WTC11 (cell line): ENCODE measurements around the gene COX19. TPM values are rescaled to one million over a fixed set of nuclear protein-coding genes. Genes with fewer than 3 reads are reported as not detected.
A peak's percentile ranks its signal among the peaks of the same experiment; 100 is the strongest.

ENCODE experiments used
- ATAC-seq: fragments of 200-7000 bp; cut with Tn5 transposase; 2 replicates; pipeline ENCODE4 v1.10.0; 2021; ENCODE audit warnings: mild to moderate bottlenecking, moderate library complexity
- CTCF ChIA-PET: fragments of 300-600 bp; sonication (Branson Sonifier 250); formaldehyde crosslinking; loops from one replicate; lab custom pipeline; 2021; ENCODE audit warnings: antibody characterized with exemption; lab: Charles Lee
- POLR2A ChIA-PET: fragments of 350-600 bp; sonication (Branson Sonifier 250); formaldehyde crosslinking; loops from one replicate; lab custom pipeline; 2021; ENCODE audit warnings: antibody characterized with exemption; lab: Charles Lee
- DNase-seq: peaks from one replicate; pipeline ENCODE4 v3.0.0; 2021; ENCODE audit warnings: low spot score
- H3K27ac Mint-ChIP-seq: 2 replicates; pipeline ENCODE4 v1.8.0; 2021; ENCODE audit warnings: mixed read lengths
- H3K27me3 Mint-ChIP-seq: 2 replicates; pipeline ENCODE4 v1.8.0; 2021; ENCODE audit warnings: low read depth, mild to moderate bottlenecking, moderate library complexity, mixed read lengths
- H3K36me3 Mint-ChIP-seq: 2 replicates; pipeline ENCODE4 v1.8.0; 2021; ENCODE audit warnings: mixed read lengths
- H3K4me1 Mint-ChIP-seq: 2 replicates; pipeline ENCODE4 v1.8.0; 2022; ENCODE audit warnings: mixed read lengths
- H3K4me3 Mint-ChIP-seq: 2 replicates; pipeline ENCODE4 v1.8.0; 2021; ENCODE audit warnings: mild to moderate bottlenecking, moderate library complexity, mixed read lengths
- H3K9me3 Mint-ChIP-seq: 2 replicates; pipeline ENCODE4 v1.8.0; 2021; ENCODE audit warnings: mixed read lengths
- ATF1 ChIP-seq: sonication (generic); formaldehyde crosslinking; IDR thresholded peaks from 2 replicates; pipeline ENCODE4 v1.8.1; 2023; ENCODE audit warnings: mild to moderate bottlenecking, moderate library complexity, missing genetic modification reagents
- ATF2 ChIP-seq: sonication (generic); formaldehyde crosslinking; IDR thresholded peaks from 2 replicates; pipeline ENCODE4 v1.8.1; 2022; ENCODE audit warnings: low read depth, missing genetic modification reagents, borderline replicate concordance
- CDX4 ChIP-seq: fragments of 250-450 bp; sonication (Bioruptor Pico); IDR thresholded peaks from 2 replicates; pipeline ENCODE4 v1.9.0; 2021; ENCODE audit warnings: moderate library complexity, mild to moderate bottlenecking, inconsistent platforms, borderline replicate concordance
- E2F1 ChIP-seq: sonication (generic); formaldehyde crosslinking; IDR thresholded peaks from 2 replicates; pipeline ENCODE4 v1.8.0; 2022; ENCODE audit warnings: mild to moderate bottlenecking, missing genetic modification reagents
- E2F5 ChIP-seq: sonication (generic); formaldehyde crosslinking; IDR thresholded peaks from 2 replicates; pipeline ENCODE4 v1.8.1; 2022; ENCODE audit warnings: mild to moderate bottlenecking, moderate library complexity, missing genetic modification reagents
- ESRRA ChIP-seq: sonication (generic); formaldehyde crosslinking; IDR thresholded peaks from 2 replicates; pipeline ENCODE4 v1.8.1; 2022; ENCODE audit warnings: mild to moderate bottlenecking, missing genetic modification reagents, borderline replicate concordance
- ETV6 ChIP-seq: sonication (generic); formaldehyde crosslinking; IDR thresholded peaks from 2 replicates; pipeline ENCODE4 v1.8.1; 2022; ENCODE audit warnings: mild to moderate bottlenecking, missing genetic modification reagents
- FOXJ3 ChIP-seq: sonication (generic); formaldehyde crosslinking; IDR thresholded peaks from 2 replicates; pipeline ENCODE4 v1.9.0; 2021; ENCODE audit warnings: missing genetic modification reagents, mild to moderate bottlenecking, borderline replicate concordance
- GRHL2 ChIP-seq: fragments of 250-450 bp; sonication (Bioruptor Pico); IDR thresholded peaks from 2 replicates; pipeline ENCODE4 v1.8.0; 2022; ENCODE audit warnings: mild to moderate bottlenecking, moderate library complexity; ENCODE audit not compliant: insufficient replicate concordance, severe bottlenecking
- JUN ChIP-seq: sonication (generic); formaldehyde crosslinking; IDR thresholded peaks from 2 replicates; pipeline ENCODE4 v1.8.0; 2023; ENCODE audit warnings: mild to moderate bottlenecking, missing genetic modification reagents
- KAT7 ChIP-seq: sonication (generic); formaldehyde crosslinking; IDR thresholded peaks from 2 replicates; pipeline ENCODE4 v1.8.1; 2023; ENCODE audit warnings: missing genetic modification reagents, mild to moderate bottlenecking, borderline replicate concordance
- MAX ChIP-seq: sonication (generic); formaldehyde crosslinking; IDR thresholded peaks from 2 replicates; pipeline ENCODE4 v1.8.0; 2022; ENCODE audit warnings: mild to moderate bottlenecking, missing genetic modification reagents
- MXD4 ChIP-seq: fragments of 250-450 bp; sonication (Bioruptor Pico); IDR thresholded peaks from 2 replicates; pipeline ENCODE4 v1.8.0; 2021; ENCODE audit warnings: mild to moderate bottlenecking, moderate library complexity, borderline replicate concordance
- MYBL2 ChIP-seq: sonication (generic); formaldehyde crosslinking; IDR thresholded peaks from 2 replicates; pipeline ENCODE4 v1.8.1; 2023; ENCODE audit warnings: mild to moderate bottlenecking, moderate library complexity, missing genetic modification reagents
- NFYB ChIP-seq: sonication (generic); formaldehyde crosslinking; conservative IDR thresholded peaks from 2 replicates; pipeline ENCODE4 v1.8.0; 2022; ENCODE audit warnings: low read depth, missing genetic modification reagents
- NR1H2 ChIP-seq: sonication (generic); formaldehyde crosslinking; IDR thresholded peaks from 2 replicates; pipeline ENCODE4 v1.9.0; 2021; ENCODE audit warnings: mild to moderate bottlenecking, moderate library complexity, missing genetic modification reagents
- NR2C2 ChIP-seq: sonication (generic); formaldehyde crosslinking; IDR thresholded peaks from 2 replicates; pipeline ENCODE4 v1.8.0; 2022; ENCODE audit warnings: mild to moderate bottlenecking, missing genetic modification reagents
- PRDM15 ChIP-seq: sonication (generic); formaldehyde crosslinking; IDR thresholded peaks from 2 replicates; pipeline ENCODE4 v1.8.0; 2022; ENCODE audit warnings: missing genetic modification reagents
- SMAD3 ChIP-seq: sonication (generic); formaldehyde crosslinking; IDR thresholded peaks from 2 replicates; pipeline ENCODE4 v1.8.0; 2022; ENCODE audit warnings: missing genetic modification reagents, mild to moderate bottlenecking, borderline replicate concordance
- SMAD4 ChIP-seq: sonication (generic); formaldehyde crosslinking; IDR thresholded peaks from 2 replicates; pipeline ENCODE4 v1.8.0; 2022; ENCODE audit warnings: mild to moderate bottlenecking, missing genetic modification reagents
- TP53 ChIP-seq: sonication (generic); formaldehyde crosslinking; IDR thresholded peaks from 2 replicates; pipeline ENCODE4 v1.8.1; 2023; ENCODE audit warnings: mild to moderate bottlenecking, missing genetic modification reagents
- USF1 ChIP-seq: sonication (generic); formaldehyde crosslinking; IDR thresholded peaks from 2 replicates; pipeline ENCODE4 v1.8.0; 2022; ENCODE audit warnings: mild to moderate bottlenecking, missing genetic modification reagents
- USF2 ChIP-seq: sonication (generic); formaldehyde crosslinking; IDR thresholded peaks from 2 replicates; pipeline ENCODE4 v1.8.1; 2023; ENCODE audit warnings: mild to moderate bottlenecking, missing genetic modification reagents, moderate library complexity
- ZNF121 ChIP-seq: sonication (generic); formaldehyde crosslinking; IDR thresholded peaks from 2 replicates; pipeline ENCODE4 v1.8.0; 2023; ENCODE audit warnings: missing genetic modification reagents
- ZNF138 ChIP-seq: sonication (generic); formaldehyde crosslinking; conservative IDR thresholded peaks from 2 replicates; pipeline ENCODE4 v1.8.1; 2022; ENCODE audit warnings: mild to moderate bottlenecking, moderate library complexity, missing genetic modification reagents
- ZNF263 ChIP-seq: sonication (generic); formaldehyde crosslinking; IDR thresholded peaks from 2 replicates; pipeline ENCODE4 v1.8.1; 2022; ENCODE audit warnings: low read depth, mild to moderate bottlenecking, moderate library complexity, missing genetic modification reagents
- total RNA-seq: library from RNA; stranded (reverse); gene quantifications from 3 replicates; pipeline ENCODE4 v1.2.3, GENCODE V29; 2021

Gene COX19
- total RNA-seq, 1 experiment from 2014 or later, result 13.2 TPM

- Mint-ChIP-seq H3K4me1 (peaks cover 13% of the 10 kb centered on the region), H3K4me3 (no peak overlapping the region), H3K27me3 (peaks cover 21% of the 10 kb centered on the region), H3K9me3 (peaks cover under 1% of the 10 kb centered on the region; the same call in 1 of the 2 replicates), H3K27ac (no peak overlapping the region), H3K36me3 (no peaks in the 10 kb centered on the region)
- peak; percentile 76 for DNase-seq
- POLR2A ChIA-PET, result interaction anchor here (1.1 to 1.8 kb wide), 3 partner anchors 29 to 47 kb away, joined by 3 to 4 read pairs (median 3); no protein-coding TSS in a partner anchor
- peak; percentile 97 for ATAC-seq
- CTCF ChIA-PET, result interaction anchor here (0.6 to 1.0 kb wide), 5 partner anchors 11 to 48 kb away, joined by 3 to 5 read pairs (median 3); no protein-coding TSS in a partner anchor
- TF ChIP-seq ZNF121 (CRISPR knock-in tag), result peak; percentile 64
- no peak for TF ChIP-seq MYBL2 (CRISPR knock-in tag)
- peak; percentile 10; the same call in 1 of the 2 replicates for TF ChIP-seq USF1 (CRISPR knock-in tag)
- no peak for TF ChIP-seq SMAD4
- TF ChIP-seq NR1H2 (CRISPR knock-in tag), result no peak
- TF ChIP-seq ZNF263 (CRISPR knock-in tag), result no peak
- TF ChIP-seq GRHL2, result no peak
- no peak for TF ChIP-seq SMAD3 (CRISPR knock-in tag)
- TF ChIP-seq ESRRA (CRISPR knock-in tag), result no peak
- TF ChIP-seq ATF2 (CRISPR knock-in tag), result no peak
- TF ChIP-seq MXD4 (CRISPR knock-in tag), result no peak
- TF ChIP-seq TP53 (CRISPR knock-in tag), result 0 out of 2 replicates have a peak, but pooled peaks have one; percentile 6
- no peak for TF ChIP-seq NR2C2 (CRISPR knock-in tag)
- TF ChIP-seq MAX (CRISPR knock-in tag), result peak; percentile 59; the same call in 1 of the 2 replicates
- peak; percentile 95 for TF ChIP-seq PRDM15 (CRISPR knock-in tag)
- no peak for TF ChIP-seq ZNF138 (CRISPR knock-in tag)
- no peak for TF ChIP-seq E2F1 (CRISPR knock-in tag)
- no peak for TF ChIP-seq USF2
- TF ChIP-seq E2F5 (CRISPR knock-in tag), result no peak
- TF ChIP-seq CDX4 (CRISPR knock-in tag), result no peak
- TF ChIP-seq FOXJ3, result no peak
- TF ChIP-seq KAT7 (CRISPR knock-in tag), result no peak
- TF ChIP-seq JUN (CRISPR knock-in tag), result no peak
- no peak for TF ChIP-seq ATF1 (CRISPR knock-in tag)
- peak; percentile 70; the same call in 1 of the 2 replicates for TF ChIP-seq ETV6 (CRISPR knock-in tag)
- no peak for TF ChIP-seq NFYB
Measured at GRCh38 chr7:945556-946255, 29.6 kb downstream of the COX19 start.
